Spleen (tissue), 7 donors: ENCODE results near the gene HDAC9.

Experiments
- CTCF ChIP-seq, 11 experiments: fragments of 200-600 bp in 7 of 11; fragments of 450-650 bp in 4 of 11; sonication (generic) in 4 of 11; IDR thresholded peaks in 8 of 11; conservative IDR thresholded peaks in 3 of 11; 1 replicate in 7 of 11; 2 replicates in 4 of 11; pipeline versions ENCODE4 v1.4.0 to v1.8.0; 2016 to 2021; ENCODE audit warnings: antibody characterized with exemption in 11 of 11, inconsistent platforms in 4 of 11, mild to moderate bottlenecking in 1 of 11
- POLR2A ChIP-seq, 3 donors: fragments of 450-650 bp; IDR thresholded peaks; one replicate each; pipeline ENCODE4 v1.5.1; 2017; ENCODE audit warnings: antibody characterized with exemption in 3 of 3, mild to moderate bottlenecking in 1 of 3
- POLR2AphosphoS5 ChIP-seq, 3 donors: sonication (generic); formaldehyde crosslinking; IDR thresholded peaks; one replicate each; pipeline ENCODE4 v1.5.1; 2017; ENCODE audit warnings: antibody characterized with exemption in 3 of 3
- donor health status: DM: no; HTN: no; CAD: no; lungs with moderate emphysema.
- donor health status: DM: no; HTN: no; CAD: no.
- donor health status: DM: no; HTN: no; CAD: no.

- TF ChIP-seq CTCF (IDR thresholded peaks at IDR 0.05 in 8 of 11, conservative IDR thresholded peaks at IDR 0.05 in 3 of 11) (no peak), POLR2AphosphoS5 (IDR thresholded peaks at IDR 0.05) (no peak), POLR2A (IDR thresholded peaks at IDR 0.05) (no peak)
Measured at GRCh38 chr7:18995811-18996426, 500.4 kb downstream of the HDAC9 start.
